Pulmonary artery endothelial cell (primary cell): ENCODE results near the gene RPS6KA4. TPM values are rescaled to one million over a fixed set of nuclear protein-coding genes. Genes with fewer than 3 reads are reported as not detected.

Experiments
- DNase-seq: peaks from one replicate; pipeline ENCODE4 v3.0.0-alpha.2; 2011; ENCODE audit warnings: low read depth, low spot score
- total RNA-seq: library from RNA; depleted of rRNA; stranded (reverse); fragments of >200 nt; gene quantifications from 2 replicates; pipeline ENCODE4 v1.2.3, GENCODE V29; 2014

Gene RPS6KA4
- total RNA-seq, 1 donor from 2014 or later, result 46.7 TPM

GRCh38 chr11:64366751-64367150 is 7.8 kb downstream of the RPS6KA4 start:
- DNase-seq, result no peak

- DNase-seq, result no peak
Observed at GRCh38 chr11:64367931-64368672, 9.1 kb downstream of the RPS6KA4 start.

GRCh38 chr11:64368673-64369074 is 9.7 kb downstream of the RPS6KA4 start:
- DNase-seq, result no peak

GRCh38 chr11:64369440-64370421 is 10.8 kb downstream of the RPS6KA4 start:
- DNase-seq, result no peak

GRCh38 chr11:64371201-64371600 is 12.2 kb downstream of the RPS6KA4 start:
- no peak for DNase-seq

GRCh38 chr11:64372021-64372420 is 13.1 kb downstream of the RPS6KA4 start:
- DNase-seq, result no peak

DNA sequence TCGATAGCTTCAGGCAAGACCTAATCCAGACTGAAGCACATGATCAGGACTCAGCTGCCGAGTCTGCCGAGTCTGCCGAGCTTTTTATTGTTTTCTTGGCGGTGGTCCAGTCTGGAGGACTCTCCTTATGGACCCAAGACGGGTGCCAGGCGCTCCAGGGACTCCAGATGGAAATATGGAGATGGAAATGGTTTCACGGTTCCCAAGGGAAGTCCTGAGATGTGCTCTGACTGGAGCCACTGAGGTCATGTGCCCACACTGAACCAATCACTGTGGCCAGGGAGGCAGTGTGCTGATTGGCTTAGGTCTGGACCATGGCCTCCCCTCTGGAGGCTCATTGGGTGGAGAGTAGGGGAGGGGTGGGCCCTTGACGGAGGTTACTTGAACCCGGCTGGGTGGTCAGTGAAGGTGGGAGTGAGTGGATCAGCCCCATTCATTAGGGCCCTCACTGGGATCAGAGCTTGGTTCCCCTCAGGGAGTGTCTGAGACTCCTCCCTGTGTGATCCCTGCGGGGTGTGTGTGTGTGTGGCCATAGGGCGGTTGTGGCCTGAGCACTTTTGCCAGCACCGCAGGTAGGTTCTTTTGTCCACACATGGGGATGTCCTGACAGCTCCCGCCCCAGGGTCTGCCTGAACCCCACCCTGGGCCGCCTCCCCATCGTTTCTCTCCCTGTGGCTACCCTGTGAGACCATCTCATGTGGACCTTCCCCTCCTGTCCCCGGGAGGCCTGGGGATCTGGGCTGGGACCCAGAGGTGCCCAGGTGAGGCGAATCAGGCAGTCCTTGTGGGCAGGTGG is 14.0 kb downstream of the RPS6KA4 start:
- DNase-seq, result no peak

DNA sequence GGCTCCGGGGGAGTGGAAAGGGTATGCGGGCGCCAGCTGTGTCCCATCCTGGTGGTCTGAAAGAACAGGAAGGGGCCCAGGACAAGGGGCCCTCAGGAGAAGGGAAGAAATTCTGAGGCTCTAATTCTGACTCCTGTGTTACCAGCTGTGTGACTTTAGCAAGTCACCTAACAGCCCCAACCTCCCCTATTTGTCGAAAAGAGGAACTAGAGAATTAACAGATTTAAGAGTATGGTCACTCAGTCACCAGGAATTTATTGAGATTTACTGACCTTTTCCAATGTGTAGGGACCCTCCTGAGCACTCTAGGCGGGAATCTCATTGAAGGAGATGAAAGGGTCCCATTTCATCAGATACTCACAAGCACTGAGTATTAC is 14.6 kb downstream of the RPS6KA4 start:
- DNase-seq, result no peak

- DNase-seq, result no peak
Observed at GRCh38 chr11:64376071-64376470, 17.1 kb downstream of the RPS6KA4 start.

- no peak for DNase-seq
Observed at GRCh38 chr11:64378335-64378880, 19.4 kb downstream of the RPS6KA4 start.

GRCh38 chr11:64379160-64379559 is 20.2 kb downstream of the RPS6KA4 start:
- DNase-seq, result no peak

DNA sequence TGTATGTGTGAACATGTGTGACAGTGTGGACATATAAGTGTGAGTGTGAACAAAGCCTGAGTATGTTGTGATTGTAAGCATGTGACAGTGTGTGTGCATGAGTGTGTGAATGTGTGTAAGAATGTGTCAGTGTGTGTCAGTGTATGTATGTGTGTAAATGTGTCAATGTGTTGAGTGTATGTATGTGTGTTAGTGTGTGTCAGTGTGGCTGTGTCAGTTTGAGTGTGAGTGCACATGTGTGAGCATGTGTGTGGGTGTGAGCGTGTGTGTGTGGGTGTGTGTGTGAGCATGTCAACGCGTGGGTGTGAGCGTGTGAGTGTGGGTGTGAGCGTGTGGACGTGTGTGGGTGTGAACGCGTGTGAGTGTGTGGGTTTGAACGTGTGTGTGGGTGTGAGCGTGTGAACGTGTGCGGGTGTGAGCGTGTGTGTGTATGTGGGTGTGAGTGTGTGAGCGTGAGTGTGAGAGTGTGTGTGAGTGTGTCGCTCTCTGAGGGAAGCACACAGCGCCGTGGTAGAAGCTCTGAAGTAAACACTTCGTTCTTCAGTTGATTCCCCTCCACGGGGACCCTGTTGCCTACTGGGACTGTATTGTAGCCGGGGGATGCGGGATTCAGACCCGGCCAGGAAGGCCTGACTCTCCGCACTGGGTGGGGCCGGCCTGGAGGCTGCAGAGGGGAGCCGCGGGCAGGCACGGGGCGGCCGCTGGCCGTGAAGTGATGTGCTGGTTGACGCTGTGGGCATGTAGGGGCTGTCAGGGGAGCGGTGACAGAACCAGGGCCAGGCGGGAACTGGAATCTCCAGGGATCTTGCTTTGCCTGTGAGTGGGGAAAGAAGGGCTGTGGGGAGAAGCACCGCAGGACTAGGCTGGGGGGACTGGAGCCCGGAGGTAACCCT is 21.1 kb downstream of the RPS6KA4 start:
- DNase-seq, result no peak

GRCh38 chr11:64381350-64381749 is 22.4 kb downstream of the RPS6KA4 start:
- no peak for DNase-seq

DNA sequence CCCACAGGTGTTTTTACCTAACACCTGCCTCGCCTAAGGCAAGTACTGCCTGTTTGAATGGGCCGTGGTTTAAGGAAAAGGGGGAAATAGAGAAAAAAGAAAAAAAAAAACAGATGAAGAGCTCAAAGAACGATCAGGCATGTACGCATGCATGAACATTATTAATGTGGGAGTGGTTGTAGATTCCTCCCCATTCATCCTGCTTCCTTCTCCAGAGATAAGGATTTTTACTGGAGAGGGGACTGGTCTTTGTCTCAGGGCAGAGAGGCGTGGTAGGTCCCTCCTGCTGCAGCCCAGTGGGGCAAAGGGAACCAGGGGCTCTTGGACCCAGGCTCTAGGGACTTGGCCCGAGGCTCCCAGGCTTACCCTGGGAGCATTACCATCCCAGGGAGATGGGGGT is 23.1 kb downstream of the RPS6KA4 start:
- no peak for DNase-seq

GRCh38 chr11:64382586-64382985 is 23.6 kb downstream of the RPS6KA4 start:
- no peak for DNase-seq

- DNase-seq, result no peak
Observed at GRCh38 chr11:64383580-64383979, 24.6 kb downstream of the RPS6KA4 start.

DNA sequence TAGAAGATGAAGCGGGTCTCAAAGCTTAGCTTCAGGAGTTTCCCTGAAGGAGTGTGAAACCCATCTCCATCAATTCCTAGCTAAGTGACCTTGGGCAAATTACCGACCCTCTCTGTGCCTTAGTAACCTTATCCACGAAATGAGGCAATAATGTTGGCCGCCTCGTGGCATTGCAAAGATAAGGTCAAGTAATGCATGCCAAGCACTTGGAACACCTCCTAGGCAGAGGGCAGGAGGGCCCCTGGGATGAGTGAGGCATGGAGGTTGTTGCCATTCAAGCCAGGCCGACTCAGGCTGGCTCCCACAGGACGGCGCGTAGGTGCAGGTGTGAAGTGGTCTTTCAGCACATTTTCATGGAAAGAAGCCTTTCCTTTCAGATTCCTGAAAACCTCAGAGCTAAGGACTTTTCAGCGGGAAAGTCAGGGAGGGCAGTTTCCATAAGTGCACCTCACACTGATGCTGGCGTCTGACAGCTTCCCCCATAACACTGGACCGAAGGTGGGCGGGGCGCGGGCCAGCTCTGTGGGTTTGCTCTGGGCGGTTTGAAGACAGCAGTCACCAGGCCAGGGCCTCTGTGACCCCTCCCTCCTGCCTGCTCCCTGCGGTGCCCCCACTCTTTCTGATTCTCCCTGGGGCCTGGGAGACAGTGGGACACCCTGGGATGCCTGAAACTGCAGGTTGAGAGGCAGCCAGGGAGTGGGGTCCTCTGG is 25.2 kb downstream of the RPS6KA4 start:
- DNase-seq, result no peak

DNA sequence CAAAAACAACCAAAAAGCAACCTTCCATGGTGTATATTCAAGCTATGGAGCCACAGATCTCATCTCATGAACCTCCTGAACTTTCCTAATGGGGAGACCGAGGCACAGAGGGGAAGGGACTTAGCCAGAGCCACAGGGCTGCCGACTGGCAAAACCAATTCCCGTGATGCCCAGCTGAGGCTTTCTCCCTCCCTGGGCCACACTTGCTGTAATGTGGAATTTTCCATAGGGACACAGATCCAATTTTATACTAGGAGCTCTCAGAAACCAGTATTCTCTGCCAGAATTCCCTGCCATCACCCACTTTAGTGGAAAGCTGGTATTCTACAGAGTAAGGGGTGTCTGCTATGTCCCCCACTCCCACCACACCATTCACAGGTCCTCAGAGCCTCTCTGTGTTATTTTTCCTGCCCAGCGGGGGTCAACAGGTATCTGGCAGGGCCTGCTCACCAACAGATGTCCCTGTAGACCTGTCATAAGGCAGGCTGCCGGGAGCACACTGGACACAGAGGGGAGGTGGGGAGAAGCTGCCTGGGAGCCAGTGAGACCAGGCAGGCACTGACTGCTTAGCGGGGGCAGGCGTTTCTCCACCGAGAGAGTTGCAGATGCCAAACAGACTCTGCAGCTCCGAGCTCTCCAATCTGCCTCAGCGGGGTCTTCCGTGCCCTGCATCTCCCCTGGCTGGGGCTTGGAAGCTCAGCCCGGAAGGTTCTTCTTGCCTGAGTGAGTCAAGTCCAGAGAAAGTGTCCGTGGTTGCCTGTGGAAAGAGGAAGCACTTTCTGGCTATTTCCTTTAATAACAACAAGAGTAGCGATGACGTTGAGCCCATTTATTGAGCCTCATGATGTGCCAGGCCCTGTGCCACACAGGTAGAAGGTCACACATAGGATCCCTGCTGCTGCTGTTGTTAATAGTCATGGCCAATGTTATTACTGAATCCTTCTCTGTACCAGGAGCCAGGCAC is 26.3 kb downstream of the RPS6KA4 start:
- no peak for DNase-seq
